Retinal pigment epithelial cell (primary cell): ENCODE measurements around the gene PCID2.

ENCODE experiments used
- DNase-seq: peaks from one replicate; pipeline ENCODE4 v3.0.0-alpha.2; 2010; ENCODE audit warnings: low read depth
- H3K4me3 ChIP-seq: 2 replicates; pipeline ENCODE4 v1.5.1; 2011; ENCODE audit warnings: mild to moderate bottlenecking, low read length, control low read depth, moderate library complexity
- TF ChIP-seq, protein P1 (sequence below): conservative IDR thresholded peaks from 2 replicates; pipeline ENCODE4 v1.5.1; 2011; ENCODE audit warnings: low read depth, low read length, control low read depth, inconsistent platforms

PCID2 gene

GRCh38 chr13:113129480-113129879 lies 79.0 kb downstream of the PCID2 start:
- no peak for DNase-seq
- TF ChIP-seq, protein P1, sequence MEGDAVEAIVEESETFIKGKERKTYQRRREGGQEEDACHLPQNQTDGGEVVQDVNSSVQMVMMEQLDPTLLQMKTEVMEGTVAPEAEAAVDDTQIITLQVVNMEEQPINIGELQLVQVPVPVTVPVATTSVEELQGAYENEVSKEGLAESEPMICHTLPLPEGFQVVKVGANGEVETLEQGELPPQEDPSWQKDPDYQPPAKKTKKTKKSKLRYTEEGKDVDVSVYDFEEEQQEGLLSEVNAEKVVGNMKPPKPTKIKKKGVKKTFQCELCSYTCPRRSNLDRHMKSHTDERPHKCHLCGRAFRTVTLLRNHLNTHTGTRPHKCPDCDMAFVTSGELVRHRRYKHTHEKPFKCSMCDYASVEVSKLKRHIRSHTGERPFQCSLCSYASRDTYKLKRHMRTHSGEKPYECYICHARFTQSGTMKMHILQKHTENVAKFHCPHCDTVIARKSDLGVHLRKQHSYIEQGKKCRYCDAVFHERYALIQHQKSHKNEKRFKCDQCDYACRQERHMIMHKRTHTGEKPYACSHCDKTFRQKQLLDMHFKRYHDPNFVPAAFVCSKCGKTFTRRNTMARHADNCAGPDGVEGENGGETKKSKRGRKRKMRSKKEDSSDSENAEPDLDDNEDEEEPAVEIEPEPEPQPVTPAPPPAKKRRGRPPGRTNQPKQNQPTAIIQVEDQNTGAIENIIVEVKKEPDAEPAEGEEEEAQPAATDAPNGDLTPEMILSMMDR, result no peak
- H3K4me3 ChIP-seq, result no peak overlapping the region
